ENCODE data around the gene TP53BP1.
A peak's percentile ranks its signal among the peaks of the same experiment; 100 is the strongest.
"Not testable (repeated sequence)": the region's sequence is repeated elsewhere in the genome, so short reads cannot be mapped to it uniquely, and the experiment has no call there.

TP53BP1 gene, protein sequence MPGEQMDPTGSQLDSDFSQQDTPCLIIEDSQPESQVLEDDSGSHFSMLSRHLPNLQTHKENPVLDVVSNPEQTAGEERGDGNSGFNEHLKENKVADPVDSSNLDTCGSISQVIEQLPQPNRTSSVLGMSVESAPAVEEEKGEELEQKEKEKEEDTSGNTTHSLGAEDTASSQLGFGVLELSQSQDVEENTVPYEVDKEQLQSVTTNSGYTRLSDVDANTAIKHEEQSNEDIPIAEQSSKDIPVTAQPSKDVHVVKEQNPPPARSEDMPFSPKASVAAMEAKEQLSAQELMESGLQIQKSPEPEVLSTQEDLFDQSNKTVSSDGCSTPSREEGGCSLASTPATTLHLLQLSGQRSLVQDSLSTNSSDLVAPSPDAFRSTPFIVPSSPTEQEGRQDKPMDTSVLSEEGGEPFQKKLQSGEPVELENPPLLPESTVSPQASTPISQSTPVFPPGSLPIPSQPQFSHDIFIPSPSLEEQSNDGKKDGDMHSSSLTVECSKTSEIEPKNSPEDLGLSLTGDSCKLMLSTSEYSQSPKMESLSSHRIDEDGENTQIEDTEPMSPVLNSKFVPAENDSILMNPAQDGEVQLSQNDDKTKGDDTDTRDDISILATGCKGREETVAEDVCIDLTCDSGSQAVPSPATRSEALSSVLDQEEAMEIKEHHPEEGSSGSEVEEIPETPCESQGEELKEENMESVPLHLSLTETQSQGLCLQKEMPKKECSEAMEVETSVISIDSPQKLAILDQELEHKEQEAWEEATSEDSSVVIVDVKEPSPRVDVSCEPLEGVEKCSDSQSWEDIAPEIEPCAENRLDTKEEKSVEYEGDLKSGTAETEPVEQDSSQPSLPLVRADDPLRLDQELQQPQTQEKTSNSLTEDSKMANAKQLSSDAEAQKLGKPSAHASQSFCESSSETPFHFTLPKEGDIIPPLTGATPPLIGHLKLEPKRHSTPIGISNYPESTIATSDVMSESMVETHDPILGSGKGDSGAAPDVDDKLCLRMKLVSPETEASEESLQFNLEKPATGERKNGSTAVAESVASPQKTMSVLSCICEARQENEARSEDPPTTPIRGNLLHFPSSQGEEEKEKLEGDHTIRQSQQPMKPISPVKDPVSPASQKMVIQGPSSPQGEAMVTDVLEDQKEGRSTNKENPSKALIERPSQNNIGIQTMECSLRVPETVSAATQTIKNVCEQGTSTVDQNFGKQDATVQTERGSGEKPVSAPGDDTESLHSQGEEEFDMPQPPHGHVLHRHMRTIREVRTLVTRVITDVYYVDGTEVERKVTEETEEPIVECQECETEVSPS (N-terminal part only)

DNA sequence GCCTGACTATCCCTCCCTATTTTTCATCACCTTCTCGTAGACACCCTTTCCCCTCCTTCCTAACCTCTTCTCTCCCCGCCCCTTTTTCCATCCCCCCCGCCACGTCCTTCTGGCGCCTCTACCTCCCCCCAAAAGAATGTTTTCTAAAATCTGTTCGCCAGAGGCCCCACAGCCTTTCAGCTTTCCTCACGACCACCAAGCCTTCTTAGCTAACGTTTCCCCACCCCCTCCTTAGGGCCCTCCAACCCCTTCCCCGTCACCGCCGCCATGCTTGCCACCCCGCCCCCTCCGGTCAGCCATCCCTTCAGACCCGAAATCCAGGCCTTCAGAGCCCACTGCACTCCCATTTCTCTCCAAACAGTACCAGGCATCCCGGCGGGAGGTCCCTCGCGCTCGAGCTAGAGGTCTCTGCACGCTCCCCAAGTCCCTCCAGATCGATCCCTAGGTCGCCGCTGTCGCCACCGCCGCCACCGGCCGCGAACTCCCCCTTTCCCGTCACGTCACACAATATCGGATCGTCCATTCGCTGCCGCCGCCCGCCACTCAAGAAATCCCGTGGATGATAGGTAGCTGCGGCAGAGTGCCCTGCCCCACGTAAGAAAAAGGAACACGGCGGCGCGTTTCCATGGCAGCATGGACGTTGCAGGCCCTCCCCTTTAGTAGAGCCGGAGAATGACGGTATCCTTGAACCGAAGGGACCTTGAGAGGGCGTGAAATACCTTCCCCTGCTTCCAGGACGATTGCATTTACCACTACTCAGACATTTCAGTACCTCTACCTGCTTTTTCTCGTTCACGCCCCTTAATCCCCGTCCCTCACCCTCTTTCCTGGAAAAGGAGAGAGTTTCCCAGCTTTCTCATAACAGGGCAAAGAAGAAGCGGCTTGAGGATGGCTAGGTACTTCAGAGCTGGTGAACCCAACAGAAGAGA is at the start of gene TP53BP1:
TP53BP1 (minus strand) TSS at position 484 of the 929 bp plus-strand sequence; CDS start at position 371, 113 bp downstream.
- DNase-seq, result peak; percentile 92

DNA sequence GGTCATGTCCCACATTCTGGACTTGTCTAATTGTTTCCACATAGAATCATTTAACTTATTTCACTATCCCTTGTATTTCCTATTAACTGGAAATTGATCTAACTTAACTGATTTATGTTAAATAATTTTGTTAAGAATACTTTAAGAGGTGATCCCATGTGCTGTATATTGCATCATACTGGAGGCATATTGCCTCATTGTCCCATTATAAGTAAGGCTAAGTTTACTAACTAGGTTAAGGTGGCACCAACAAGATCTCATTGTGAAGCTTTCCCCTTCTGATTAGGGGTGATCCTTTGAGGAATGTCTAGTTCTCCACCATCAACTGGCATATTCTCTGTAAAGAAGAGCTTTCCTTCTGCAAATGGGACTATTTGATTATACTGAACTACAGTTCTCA is 48.8 kb upstream of the TP53BP1 start:
- no peak for DNase-seq

DNA sequence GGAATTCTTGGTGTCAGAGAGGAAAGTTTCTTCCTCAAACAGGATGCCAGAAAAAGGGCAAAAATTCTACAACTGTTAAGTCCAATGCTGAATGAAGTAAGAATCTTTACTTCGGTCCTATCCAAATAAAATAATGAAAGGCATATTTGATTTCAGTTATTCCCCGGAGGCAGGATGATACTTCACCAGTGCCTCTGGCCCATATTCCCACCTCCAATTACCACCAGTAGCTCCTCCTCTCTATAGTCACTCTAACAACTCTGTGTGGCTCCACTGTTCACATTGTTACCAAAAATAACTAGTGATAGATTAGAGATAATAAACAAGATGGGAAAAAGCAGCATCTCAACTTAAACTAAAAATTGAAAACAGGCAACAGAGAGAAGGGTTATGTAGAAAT is 45.1 kb upstream of the TP53BP1 start:
- DNase-seq, result no peak

DNA sequence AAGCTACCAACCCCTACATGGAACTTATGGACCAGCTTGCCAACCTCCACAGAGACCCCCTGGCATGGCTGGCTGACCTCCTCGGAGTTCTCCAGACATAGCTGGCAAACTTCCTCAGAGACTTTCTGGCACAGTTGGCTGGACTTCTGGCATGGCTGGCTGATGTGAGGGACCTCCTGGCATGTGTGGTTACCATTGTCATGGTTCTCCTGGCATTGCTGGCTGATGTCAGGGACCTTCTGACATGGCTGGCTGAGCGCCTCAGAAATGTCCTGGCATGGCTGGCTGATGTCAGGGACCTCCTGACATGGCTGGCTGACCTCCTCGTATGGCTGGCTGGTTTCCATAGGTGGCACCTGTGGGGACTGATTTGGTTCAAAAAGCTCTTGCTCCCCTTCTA is 41.9 kb upstream of the TP53BP1 start:
- DNase-seq, result no peak

DNA sequence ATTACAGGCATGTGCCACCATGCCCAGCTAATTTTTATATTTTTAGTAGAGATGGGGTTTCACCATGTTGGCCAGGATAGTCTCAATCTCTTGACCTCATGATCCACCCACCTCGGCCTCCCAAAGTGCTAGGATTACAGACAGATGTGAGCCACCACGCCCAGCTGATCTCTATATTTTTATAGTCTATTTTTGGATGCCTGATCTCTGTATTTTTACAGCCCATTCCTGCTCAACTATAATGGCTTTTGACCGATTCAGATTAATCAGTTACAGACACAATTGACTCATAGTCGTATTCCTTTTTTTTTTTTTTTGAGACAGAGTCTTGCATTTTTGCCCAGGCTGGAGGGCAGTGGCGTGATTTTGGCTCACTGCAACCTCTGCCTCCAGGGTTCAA is 39.9 kb upstream of the TP53BP1 start:
- DNase-seq, result not testable (repeated sequence)

DNA sequence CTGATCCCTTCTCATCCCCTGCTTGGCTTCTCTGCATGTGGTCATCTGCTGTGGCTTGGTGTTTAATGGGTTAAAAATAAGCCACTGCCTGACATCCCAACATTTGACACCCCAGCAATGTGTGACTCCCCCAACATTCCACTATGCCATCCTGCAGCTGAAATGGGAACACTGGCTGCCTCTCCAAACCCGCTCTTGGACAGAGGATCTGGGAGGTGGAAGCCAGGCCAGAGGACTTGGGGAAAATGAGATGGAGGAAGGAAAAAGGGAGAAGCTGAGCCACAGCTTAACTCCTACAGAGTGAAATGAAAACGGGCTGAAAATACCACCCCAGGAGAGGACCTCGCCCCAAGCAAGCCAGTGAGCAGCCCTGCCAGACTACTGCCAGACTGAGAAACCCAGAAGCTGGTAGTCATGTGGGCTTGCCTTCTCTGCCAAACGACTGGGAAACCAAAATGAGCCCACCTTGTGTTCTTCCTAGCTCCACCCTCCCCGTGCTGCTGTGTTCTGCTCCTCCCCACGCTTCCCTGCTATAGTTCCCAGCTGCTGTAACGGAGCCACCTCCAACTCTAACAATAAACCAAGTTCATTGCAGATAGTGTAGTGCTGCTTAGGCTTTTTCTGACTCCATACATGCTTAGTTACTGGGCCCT is 38.2 kb upstream of the TP53BP1 start:
- DNase-seq, result no peak

DNA sequence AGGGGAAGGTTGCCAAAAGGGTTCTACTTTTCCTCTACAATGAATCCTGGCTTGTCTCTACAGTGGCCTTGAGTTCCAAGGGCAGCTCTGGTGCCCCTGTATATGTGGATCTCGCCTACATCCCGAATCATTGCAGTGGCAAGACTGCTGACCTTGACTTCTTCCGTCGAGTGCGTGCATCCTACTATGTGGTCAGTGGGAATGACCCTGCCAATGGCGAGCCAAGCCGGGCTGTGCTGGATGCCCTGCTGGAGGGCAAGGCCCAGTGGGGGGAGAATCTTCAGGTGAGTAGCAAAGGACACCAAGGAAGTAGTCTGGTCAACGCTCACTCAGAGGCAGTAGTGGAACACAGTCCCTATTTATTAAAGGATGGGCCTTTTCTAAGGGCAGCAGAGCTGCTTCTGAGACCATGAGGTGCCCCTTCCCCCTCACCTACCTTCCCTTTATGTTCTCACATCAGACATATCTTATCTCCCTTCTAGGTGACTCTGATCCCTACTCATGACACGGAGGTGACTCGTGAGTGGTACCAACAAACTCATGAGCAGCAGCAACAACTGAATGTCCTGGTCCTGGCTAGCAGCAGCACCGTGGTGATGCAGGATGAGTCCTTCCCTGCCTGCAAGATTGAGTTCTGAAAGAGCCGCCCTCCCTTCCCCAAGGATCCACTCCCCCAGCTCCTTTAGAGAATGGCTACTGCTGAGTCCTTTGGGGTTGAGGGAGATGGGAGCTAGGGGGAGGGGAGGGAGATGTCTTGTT is 36.8 kb upstream of the TP53BP1 start:
- no peak for DNase-seq

DNA sequence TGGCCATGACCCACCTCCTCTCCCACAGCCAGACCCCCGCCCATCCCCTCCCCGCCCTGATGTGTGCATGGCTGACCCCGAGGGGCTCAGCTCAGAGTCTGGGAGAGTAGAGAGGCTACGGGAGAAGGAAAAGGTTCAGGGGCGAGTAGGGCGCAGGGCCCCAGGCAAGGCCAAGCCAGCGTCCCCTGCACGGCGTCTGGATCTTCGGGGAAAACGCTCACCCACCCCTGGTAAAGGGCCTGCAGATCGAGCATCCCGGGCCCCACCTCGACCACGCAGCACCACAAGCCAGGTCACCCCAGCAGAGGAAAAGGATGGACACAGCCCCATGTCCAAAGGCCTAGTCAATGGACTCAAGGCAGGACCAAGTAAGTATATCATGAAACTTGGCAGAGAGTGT is 36.2 kb upstream of the TP53BP1 start:
- no peak for DNase-seq

DNA sequence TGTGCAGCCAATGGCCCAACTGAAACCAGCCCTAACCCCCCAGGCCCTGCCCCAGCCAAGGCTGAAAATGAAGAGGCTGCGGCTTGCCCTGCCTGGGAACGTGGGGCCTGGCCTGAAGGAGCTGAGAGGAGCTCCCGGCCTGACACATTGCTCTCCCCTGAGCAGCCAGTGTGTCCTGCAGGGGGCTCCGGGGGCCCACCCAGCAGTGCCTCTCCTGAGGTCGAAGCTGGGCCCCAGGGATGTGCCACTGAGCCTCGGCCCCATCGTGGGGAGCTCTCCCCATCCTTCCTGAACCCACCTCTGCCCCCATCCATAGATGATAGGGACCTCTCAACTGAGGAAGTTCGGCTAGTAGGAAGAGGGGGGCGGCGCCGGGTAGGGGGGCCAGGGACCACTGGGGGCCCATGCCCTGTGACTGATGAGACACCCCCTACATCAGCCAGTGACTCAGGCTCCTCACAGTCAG is 35.6 kb upstream of the TP53BP1 start:
- DNase-seq, result no peak

DNA sequence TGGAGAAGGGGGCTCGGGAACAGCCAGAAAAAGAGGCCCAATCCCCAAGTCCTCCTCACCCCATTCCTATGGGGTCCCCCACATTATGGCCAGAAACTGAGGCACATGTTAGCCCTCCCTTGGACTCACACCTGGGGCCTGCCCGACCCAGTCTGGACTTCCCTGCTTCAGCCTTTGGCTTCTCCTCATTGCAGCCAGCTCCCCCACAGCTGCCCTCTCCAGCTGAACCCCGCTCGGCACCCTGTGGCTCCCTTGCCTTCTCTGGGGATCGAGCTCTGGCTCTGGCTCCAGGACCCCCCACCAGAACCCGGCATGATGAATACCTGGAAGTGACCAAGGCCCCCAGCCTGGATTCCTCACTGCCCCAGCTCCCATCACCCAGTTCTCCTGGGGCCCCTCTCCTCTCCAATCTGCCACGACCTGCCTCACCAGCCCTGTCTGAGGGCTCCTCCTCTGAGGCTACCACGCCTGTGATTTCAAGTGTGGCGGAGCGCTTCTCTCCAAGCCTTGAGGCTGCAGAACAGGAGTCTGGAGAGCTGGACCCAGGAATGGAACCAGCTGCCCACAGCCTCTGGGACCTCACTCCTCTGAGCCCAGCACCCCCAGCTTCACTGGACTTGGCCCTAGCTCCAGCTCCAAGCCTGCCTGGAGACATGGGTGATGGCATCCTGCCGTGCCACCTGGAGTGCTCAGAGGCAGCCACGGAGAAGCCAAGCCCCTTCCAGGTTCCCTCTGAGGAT is 35.0 kb upstream of the TP53BP1 start:
- no peak for DNase-seq

DNA sequence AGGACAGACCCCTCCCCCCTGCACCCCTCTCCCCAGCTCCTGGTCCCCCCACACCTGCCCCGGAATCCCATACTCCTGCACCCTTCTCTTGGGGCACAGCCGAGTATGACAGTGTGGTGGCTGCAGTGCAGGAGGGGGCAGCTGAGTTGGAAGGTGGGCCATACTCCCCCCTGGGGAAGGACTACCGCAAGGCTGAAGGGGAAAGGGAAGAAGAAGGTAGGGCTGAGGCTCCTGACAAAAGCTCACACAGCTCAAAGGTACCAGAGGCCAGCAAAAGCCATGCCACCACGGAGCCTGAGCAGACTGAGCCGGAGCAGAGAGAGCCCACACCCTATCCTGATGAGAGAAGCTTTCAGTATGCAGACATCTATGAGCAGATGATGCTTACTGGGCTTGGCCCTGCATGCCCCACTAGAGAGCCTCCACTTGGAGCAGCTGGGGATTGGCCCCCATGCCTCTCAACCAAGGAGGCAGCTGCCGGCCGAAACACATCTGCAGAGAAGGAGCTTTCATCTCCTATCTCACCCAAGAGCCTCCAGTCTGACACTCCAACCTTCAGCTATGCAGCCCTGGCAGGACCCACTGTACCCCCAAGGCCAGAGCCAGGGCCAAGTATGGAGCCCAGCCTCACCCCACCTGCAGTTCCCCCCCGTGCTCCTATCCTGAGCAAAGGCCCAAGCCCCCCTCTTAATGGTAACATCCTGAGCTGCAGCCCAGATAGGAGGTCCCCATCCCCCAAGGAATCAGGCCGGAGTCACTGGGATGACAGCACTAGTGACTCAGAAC is 34.3 kb upstream of the TP53BP1 start:
- no peak for DNase-seq

DNA sequence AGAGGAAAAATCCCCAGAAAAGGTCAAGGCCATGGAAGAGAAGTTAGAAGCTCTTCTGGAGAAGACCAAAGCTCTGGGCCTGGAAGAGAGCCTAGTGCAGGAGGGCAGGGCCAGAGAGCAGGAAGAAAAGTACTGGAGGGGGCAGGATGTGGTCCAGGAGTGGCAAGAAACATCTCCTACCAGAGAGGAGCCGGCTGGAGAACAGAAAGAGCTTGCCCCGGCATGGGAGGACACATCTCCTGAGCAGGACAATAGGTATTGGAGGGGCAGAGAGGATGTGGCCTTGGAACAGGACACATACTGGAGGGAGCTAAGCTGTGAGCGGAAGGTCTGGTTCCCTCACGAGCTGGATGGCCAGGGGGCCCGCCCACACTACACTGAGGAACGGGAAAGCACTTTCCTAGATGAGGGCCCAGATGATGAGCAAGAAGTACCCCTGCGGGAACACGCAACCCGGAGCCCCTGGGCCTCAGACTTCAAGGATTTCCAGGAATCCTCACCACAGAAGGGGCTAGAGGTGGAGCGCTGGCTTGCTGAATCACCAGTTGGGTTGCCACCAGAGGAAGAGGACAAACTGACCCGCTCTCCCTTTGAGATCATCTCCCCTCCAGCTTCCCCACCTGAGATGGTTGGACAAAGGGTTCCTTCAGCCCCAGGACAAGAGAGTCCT is 33.4 kb upstream of the TP53BP1 start:
- DNase-seq, result no peak

DNA sequence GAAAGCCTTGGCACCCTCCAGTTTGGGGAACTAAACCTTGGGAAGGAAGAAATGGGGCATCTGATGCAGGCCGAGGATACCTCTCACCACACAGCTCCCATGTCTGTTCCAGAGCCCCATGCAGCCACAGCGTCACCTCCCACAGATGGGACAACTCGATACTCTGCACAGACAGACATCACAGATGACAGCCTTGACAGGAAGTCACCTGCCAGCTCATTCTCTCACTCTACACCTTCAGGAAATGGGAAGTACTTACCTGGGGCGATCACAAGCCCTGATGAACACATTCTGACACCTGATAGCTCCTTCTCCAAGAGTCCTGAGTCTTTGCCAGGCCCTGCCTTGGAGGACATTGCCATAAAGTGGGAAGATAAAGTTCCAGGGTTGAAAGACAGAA is 32.2 kb upstream of the TP53BP1 start:
- no peak for DNase-seq

DNA sequence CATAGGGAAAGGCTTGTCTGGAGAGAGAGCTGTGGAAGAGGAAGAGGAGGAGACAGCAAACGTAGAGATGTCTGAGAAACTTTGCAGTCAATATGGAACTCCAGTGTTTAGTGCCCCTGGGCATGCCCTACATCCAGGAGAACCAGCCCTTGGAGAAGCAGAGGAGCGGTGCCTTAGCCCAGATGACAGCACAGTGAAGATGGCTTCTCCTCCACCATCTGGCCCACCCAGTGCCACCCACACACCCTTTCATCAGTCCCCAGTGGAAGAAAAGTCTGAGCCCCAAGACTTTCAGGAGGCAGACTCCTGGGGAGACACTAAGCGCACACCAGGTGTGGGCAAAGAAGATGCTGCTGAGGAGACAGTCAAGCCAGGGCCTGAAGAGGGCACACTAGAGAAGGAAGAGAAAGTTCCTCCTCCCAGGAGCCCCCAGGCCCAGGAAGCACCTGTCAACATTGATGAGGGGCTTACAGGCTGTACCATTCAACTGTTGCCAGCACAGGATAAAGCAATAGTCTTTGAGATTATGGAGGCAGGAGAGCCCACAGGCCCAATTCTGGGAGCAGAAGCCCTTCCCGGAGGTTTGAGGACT is 31.4 kb upstream of the TP53BP1 start:
- DNase-seq, result no peak

DNA sequence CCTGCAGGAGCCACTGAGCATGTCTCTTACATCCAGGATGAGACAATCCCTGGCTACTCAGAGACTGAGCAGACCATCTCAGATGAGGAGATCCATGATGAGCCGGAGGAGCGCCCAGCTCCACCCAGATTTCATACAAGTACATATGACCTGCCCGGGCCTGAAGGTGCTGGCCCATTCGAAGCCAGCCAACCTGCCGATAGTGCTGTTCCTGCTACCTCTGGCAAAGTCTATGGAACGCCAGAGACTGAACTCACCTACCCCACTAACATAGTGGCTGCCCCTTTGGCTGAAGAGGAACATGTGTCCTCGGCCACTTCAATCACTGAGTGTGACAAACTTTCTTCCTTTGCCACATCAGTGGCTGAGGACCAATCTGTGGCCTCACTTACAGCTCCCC is 30.7 kb upstream of the TP53BP1 start:
- no peak for DNase-seq

DNA sequence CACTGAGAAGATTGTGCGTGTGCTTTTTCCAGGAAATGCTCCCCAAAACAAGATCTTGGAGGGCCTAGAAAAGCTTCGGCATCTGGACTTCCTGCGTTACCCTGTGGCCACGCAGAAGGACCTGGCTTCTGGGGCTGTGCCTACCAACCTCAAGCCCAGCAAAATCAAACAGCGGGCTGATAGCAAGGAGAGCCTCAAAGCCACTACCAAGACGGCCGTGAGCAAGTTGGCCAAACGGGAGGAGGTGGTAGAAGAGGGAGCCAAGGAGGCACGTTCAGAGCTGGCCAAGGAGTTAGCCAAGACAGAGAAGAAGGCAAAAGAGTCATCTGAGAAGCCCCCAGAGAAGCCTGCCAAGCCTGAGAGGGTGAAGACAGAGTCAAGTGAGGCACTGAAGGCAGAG is 29.3 kb upstream of the TP53BP1 start:
- no peak for DNase-seq

DNA sequence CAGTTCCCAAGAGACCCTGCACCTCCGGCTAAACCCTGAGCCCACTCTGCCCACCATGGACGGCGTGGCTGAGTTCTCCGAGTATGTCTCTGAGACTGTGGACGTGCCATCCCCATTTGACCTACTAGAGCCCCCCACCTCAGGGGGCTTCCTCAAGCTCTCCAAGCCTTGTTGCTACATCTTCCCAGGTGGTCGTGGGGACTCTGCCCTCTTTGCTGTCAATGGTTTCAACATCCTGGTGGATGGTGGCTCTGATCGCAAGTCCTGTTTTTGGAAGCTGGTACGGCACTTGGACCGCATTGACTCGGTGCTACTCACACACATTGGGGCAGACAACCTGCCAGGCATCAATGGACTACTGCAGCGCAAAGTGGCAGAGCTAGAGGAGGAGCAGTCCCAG is 28.5 kb upstream of the TP53BP1 start:
- DNase-seq, result no peak

DNA sequence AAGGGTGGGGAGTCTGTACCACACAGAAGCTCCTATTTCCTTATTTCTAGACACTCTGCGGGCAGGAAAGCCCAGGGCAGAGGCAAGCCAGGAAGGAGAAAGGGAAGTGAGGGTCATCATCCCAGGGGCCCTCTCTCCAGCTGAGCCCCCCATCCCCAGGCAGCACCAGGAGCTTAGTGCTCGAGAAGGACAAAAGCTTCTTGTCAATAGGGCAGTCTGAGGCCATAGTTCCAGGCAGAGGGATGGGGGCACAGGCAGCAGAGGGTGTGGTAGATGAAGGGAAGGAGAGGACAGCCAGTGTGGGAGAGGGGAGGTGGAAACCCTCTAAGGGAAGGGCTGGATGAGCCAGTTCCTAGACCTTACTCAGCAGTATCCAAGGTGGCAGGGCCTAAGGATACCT is 27.2 kb upstream of the TP53BP1 start:
- DNase-seq, result no peak

Measured in activated T-cell treated with anti-CD3 and anti-CD28 coated beads for 4 hours (primary cell).